Ovary (tissue), 3 donors: ENCODE results near the gene SHTN1.

Source experiments
- POLR2A ChIP-seq: fragments of 450-650 bp; IDR thresholded peaks from one replicate; pipeline ENCODE4 v1.6.1; 2017; ENCODE audit warnings: antibody characterized with exemption, mild to moderate bottlenecking, moderate library complexity
- TF ChIP-seq, protein P1 (sequence below), 3 donors: fragments of 450-650 bp in 2 of 3; fragments of 200-600 bp in 1 of 3; IDR thresholded peaks; one replicate each; pipeline versions ENCODE4 v1.5.1 to v1.8.0; 2016 to 2022; ENCODE audit warnings: antibody characterized with exemption in 3 of 3, mild to moderate bottlenecking in 1 of 3
- donor health status: DM: no; HTN: no; CAD: no.

DNA sequence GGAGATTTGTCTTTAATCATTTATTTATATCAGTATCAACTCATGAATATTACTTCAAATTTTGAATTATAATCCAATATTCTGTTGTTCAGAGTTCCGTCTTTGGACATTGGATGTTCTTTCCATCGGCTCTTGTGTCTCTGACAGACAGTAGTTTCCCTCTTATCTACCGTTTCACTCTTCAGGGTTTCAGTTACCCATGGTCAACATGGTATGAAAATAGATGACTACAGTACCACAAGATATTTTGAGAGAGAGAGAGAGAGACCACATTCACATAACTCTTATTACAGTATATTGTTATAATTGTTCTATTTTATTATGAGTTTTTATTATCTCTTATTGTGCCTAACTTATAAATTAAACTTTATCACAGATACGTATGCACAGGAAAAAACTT, 6.8 kb downstream of the SHTN1 start:
- TF ChIP-seq POLR2A: no peak
- TF ChIP-seq, protein P1, sequence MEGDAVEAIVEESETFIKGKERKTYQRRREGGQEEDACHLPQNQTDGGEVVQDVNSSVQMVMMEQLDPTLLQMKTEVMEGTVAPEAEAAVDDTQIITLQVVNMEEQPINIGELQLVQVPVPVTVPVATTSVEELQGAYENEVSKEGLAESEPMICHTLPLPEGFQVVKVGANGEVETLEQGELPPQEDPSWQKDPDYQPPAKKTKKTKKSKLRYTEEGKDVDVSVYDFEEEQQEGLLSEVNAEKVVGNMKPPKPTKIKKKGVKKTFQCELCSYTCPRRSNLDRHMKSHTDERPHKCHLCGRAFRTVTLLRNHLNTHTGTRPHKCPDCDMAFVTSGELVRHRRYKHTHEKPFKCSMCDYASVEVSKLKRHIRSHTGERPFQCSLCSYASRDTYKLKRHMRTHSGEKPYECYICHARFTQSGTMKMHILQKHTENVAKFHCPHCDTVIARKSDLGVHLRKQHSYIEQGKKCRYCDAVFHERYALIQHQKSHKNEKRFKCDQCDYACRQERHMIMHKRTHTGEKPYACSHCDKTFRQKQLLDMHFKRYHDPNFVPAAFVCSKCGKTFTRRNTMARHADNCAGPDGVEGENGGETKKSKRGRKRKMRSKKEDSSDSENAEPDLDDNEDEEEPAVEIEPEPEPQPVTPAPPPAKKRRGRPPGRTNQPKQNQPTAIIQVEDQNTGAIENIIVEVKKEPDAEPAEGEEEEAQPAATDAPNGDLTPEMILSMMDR (IDR thresholded peaks at IDR 0.05): no peak
